ENCODE measurements around the gene SOWAHC.

DNA sequence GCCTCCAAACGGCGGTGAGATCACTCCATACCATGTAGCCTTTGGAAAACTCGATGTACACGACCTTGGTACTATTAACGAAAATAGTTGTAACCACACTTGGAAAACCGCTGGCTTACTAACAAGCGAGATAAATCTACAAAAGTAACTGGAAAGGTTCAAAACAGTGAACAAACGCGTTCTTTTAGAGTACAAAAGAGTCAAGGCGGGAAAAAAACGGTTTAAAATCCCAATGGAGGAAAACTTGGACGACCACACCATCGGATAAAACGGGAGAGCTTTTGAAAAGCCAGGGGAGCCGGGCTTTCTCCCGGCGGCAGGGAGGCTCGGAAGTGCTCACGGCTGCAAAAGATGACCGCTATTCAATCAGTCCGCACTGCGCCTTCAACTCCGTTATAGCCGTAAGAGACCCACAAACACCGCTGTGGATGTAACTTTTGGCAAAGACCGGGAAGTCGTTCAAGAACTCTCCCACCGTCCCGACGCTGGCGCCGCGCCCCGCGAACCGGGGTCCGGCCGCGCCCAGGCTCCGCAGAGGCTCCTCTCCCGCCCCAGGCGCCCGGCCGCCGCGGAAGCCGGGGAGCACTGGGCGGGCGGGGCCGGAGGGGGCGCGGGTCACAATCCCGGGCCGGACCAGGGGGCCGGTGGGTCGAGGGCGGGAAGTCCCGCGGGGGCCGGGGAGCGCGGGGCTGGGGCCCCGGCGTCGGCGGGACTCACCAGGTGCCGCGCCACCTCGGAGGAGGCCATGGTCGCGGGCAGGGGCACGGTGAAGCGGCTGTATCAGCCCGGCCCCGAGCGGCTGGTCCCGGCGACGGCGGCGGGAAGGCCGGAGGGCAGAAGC, 863 bp upstream of the SOWAHC start:
- TF ChIP-seq, protein P1, sequence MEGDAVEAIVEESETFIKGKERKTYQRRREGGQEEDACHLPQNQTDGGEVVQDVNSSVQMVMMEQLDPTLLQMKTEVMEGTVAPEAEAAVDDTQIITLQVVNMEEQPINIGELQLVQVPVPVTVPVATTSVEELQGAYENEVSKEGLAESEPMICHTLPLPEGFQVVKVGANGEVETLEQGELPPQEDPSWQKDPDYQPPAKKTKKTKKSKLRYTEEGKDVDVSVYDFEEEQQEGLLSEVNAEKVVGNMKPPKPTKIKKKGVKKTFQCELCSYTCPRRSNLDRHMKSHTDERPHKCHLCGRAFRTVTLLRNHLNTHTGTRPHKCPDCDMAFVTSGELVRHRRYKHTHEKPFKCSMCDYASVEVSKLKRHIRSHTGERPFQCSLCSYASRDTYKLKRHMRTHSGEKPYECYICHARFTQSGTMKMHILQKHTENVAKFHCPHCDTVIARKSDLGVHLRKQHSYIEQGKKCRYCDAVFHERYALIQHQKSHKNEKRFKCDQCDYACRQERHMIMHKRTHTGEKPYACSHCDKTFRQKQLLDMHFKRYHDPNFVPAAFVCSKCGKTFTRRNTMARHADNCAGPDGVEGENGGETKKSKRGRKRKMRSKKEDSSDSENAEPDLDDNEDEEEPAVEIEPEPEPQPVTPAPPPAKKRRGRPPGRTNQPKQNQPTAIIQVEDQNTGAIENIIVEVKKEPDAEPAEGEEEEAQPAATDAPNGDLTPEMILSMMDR (IDR thresholded peaks at IDR 0.05), result no peak
- TF ChIP-seq ZFX (IDR thresholded peaks at IDR 0.05; ENCODE audit: borderline replicate concordance), result no peak

All from 22Rv1 (cell line).